HG03575 (cell line): Measurements from ENCODE around the gene KIZ.
"Not testable (repeated sequence)": the region's sequence is repeated elsewhere in the genome, so short reads cannot be mapped to it uniquely, and the experiment has no call there.

Experiments
- ATAC-seq: cut with Tn5 transposase; IDR thresholded peaks from one replicate; pipeline ENCODE4 v1.9.1; 2021; ENCODE audit not compliant: unreplicated experiment, insufficient number of reproducible peaks, low FRiP score; ENCODE audit errors: extremely low read depth

The KIZ gene

GRCh38 chr20:21162631-21163030, 36.7 kb downstream of the KIZ start:
- no peak for ATAC-seq

- ATAC-seq = no peak
Observed at GRCh38 chr20:21166801-21167200, 40.9 kb downstream of the KIZ start.

GRCh38 chr20:21167261-21167660, 41.4 kb downstream of the KIZ start:
- no peak for ATAC-seq

GRCh38 chr20:21168061-21168460, 42.2 kb downstream of the KIZ start:
- ATAC-seq = not testable (repeated sequence)

GRCh38 chr20:21172626-21173025, 46.7 kb downstream of the KIZ start:
- no peak for ATAC-seq

GRCh38 chr20:21173485-21173884, 47.6 kb downstream of the KIZ start:
- no peak for ATAC-seq

GRCh38 chr20:21174516-21175239, 48.8 kb downstream of the KIZ start:
- no peak for ATAC-seq

GRCh38 chr20:21175433-21175832, 49.6 kb downstream of the KIZ start:
- no peak for ATAC-seq

- no peak for ATAC-seq
Observed at GRCh38 chr20:21177767-21178166, 51.9 kb downstream of the KIZ start.

GRCh38 chr20:21179757-21180156, 53.9 kb downstream of the KIZ start:
- ATAC-seq = no peak

- ATAC-seq = no peak
Observed at GRCh38 chr20:21180248-21180647, 54.4 kb downstream of the KIZ start.

GRCh38 chr20:21181028-21181427, 55.1 kb downstream of the KIZ start:
- no peak for ATAC-seq

GRCh38 chr20:21182832-21183563, 57.1 kb downstream of the KIZ start:
- no peak for ATAC-seq

GRCh38 chr20:21183722-21184121, 57.8 kb downstream of the KIZ start:
- ATAC-seq = no peak

- ATAC-seq = no peak
Observed at GRCh38 chr20:21184819-21185218, 58.9 kb downstream of the KIZ start.

- no peak for ATAC-seq
Observed at GRCh38 chr20:21185849-21186248, 60.0 kb downstream of the KIZ start.

GRCh38 chr20:21189761-21190523, 64.1 kb downstream of the KIZ start:
- ATAC-seq = no peak

- no peak for ATAC-seq
Observed at GRCh38 chr20:21190869-21191268, 65.0 kb downstream of the KIZ start.

- ATAC-seq = no peak
Observed at GRCh38 chr20:21191839-21192238, 66.0 kb downstream of the KIZ start.

- no peak for ATAC-seq
Observed at GRCh38 chr20:21202259-21202658, 76.4 kb downstream of the KIZ start.
